Activated CD8-positive, alpha-beta T cell treated with anti-CD3 and anti-CD28 coated beads, Interleukin-2, amount 10 ng/mL, durations not matched to agents 7 days and 5 days (primary cell): ENCODE data around the gene RGS7BP. TPM values are rescaled to one million over a fixed set of nuclear protein-coding genes. Genes with fewer than 3 reads are reported as not detected.

Experiments
- ATAC-seq: fragments of 150-1000 bp; cut with Tn5 transposase; one replicate; pipeline ENCODE4 v1.10.0; 2021; ENCODE audit warnings: moderate library complexity
- CTCF ChIA-PET: fragments of 350-600 bp; sonication (Branson Sonifier 250); formaldehyde crosslinking; loops from one replicate; lab custom pipeline; 2021; ENCODE audit warnings: antibody characterized with exemption; lab: Charles Lee
- POLR2A ChIA-PET: fragments of 350-600 bp; sonication (Branson Sonifier 250); formaldehyde crosslinking; loops from one replicate; lab custom pipeline; 2021; ENCODE audit warnings: antibody characterized with exemption; lab: Charles Lee
- DNase-seq: peaks from one replicate; pipeline ENCODE4 v3.0.0-alpha.2; 2020
- H3K27ac Mint-ChIP-seq: one replicate; pipeline ENCODE4 v1.8.0; 2021; ENCODE audit warnings: mild to moderate bottlenecking, mixed read lengths
- H3K27me3 Mint-ChIP-seq: one replicate; pipeline ENCODE4 v1.8.0; 2021; ENCODE audit warnings: low read depth, mixed read lengths
- H3K36me3 Mint-ChIP-seq: one replicate; pipeline ENCODE4 v1.8.0; 2021; ENCODE audit warnings: low read depth, mixed read lengths
- H3K4me1 Mint-ChIP-seq: one replicate; pipeline ENCODE4 v1.8.0; 2021; ENCODE audit warnings: low read depth, mixed read lengths
- H3K4me3 Mint-ChIP-seq: one replicate; pipeline ENCODE4 v1.8.0; 2021; ENCODE audit warnings: mild to moderate bottlenecking, mixed read lengths
- H3K9me3 Mint-ChIP-seq: one replicate; pipeline ENCODE4 v1.8.0; 2022; ENCODE audit warnings: mixed read lengths; ENCODE audit not compliant: insufficient read depth
- total RNA-seq, 2 experiments: library from RNA; stranded (reverse); gene quantifications; one replicate each; pipeline ENCODE4 v1.2.3, GENCODE V29; 2021

The RGS7BP gene
- total RNA-seq, 2 experiments from 2014 or later, result not detected

- no peaks in the 10 kb centered on the region for H3K9me3 Mint-ChIP-seq
- no peaks in the 10 kb centered on the region for H3K36me3 Mint-ChIP-seq
- DNase-seq, result no peak
- H3K27me3 Mint-ChIP-seq, result peaks cover 30% of the 10 kb centered on the region
- ATAC-seq, result no peak
- POLR2A ChIA-PET, result interaction anchor here (0.7 kb wide), 1 partner anchor 364 kb away, joined by 3 read pairs; no protein-coding TSS in a partner anchor
- H3K4me1 Mint-ChIP-seq, result peaks cover 6% of the 10 kb centered on the region
- no peak overlapping the region for H3K4me3 Mint-ChIP-seq
- CTCF ChIA-PET, result interaction anchor here (2.1 kb wide), 1 partner anchor 845 kb away, joined by 7 read pairs; no protein-coding TSS in a partner anchor
- no peak overlapping the region for H3K27ac Mint-ChIP-seq
Observed at GRCh38 chr5:64637837-64638443, 132.1 kb downstream of the RGS7BP start.

- Mint-ChIP-seq H3K27ac (no peak overlapping the region), H3K4me3 (no peak overlapping the region), H3K4me1 (no peaks in the 10 kb centered on the region), H3K27me3 (no peaks in the 10 kb centered on the region), H3K36me3 (no peaks in the 10 kb centered on the region), H3K9me3 (no peaks in the 10 kb centered on the region)
- POLR2A ChIA-PET, result no interaction called here
- DNase-seq, result no peak
- ATAC-seq, result no peak
- CTCF ChIA-PET, result interaction anchor here (0.8 kb wide), 1 partner anchor 9 kb away, joined by 3 read pairs; no protein-coding TSS in a partner anchor
Observed at GRCh38 chr5:64644831-64645230, 139.0 kb downstream of the RGS7BP start.

- no peaks in the 10 kb centered on the region for H3K4me1 Mint-ChIP-seq
- no peaks in the 10 kb centered on the region for H3K27me3 Mint-ChIP-seq
- no peaks in the 10 kb centered on the region for H3K9me3 Mint-ChIP-seq
- H3K36me3 Mint-ChIP-seq, result no peaks in the 10 kb centered on the region
- H3K4me3 Mint-ChIP-seq, result no peak overlapping the region
- no peak overlapping the region for H3K27ac Mint-ChIP-seq
- ChIA-PET CTCF (interaction anchor here (1.0 kb wide), 1 partner anchor 11 kb away, joined by 3 read pairs; no protein-coding TSS in a partner anchor), POLR2A (no interaction called here)
- DNase-seq (no peak), ATAC-seq (no peak)
Observed at GRCh38 chr5:64646169-64646568, 140.4 kb downstream of the RGS7BP start.

GRCh38 chr5:64649512-64649911 is 143.7 kb downstream of the RGS7BP start:
- DNase-seq (no peak), ATAC-seq (no peak)
- Mint-ChIP-seq H3K4me3 (no peak overlapping the region), H3K4me1 (no peaks in the 10 kb centered on the region), H3K27ac (no peak overlapping the region), H3K9me3 (no peaks in the 10 kb centered on the region), H3K27me3 (peaks cover 6% of the 10 kb centered on the region), H3K36me3 (no peaks in the 10 kb centered on the region)
- ChIA-PET POLR2A (no interaction called here), CTCF (interaction anchor here (1.2 kb wide), 1 partner anchor 15 kb away, joined by 3 read pairs; no protein-coding TSS in a partner anchor)

- peaks cover 9% of the 10 kb centered on the region for H3K27me3 Mint-ChIP-seq
- no peaks in the 10 kb centered on the region for H3K36me3 Mint-ChIP-seq
- ATAC-seq (no peak), DNase-seq (no peak)
- H3K9me3 Mint-ChIP-seq, result no peaks in the 10 kb centered on the region
- no peak overlapping the region for H3K4me3 Mint-ChIP-seq
- POLR2A ChIA-PET, result no interaction called here
- CTCF ChIA-PET, result interaction anchor here (1.2 kb wide), 1 partner anchor 44 kb away, joined by 3 read pairs; no protein-coding TSS in a partner anchor
- no peaks in the 10 kb centered on the region for H3K4me1 Mint-ChIP-seq
- H3K27ac Mint-ChIP-seq, result no peak overlapping the region
Observed at GRCh38 chr5:64653766-64654560, 148.1 kb downstream of the RGS7BP start.

- H3K4me3 Mint-ChIP-seq, result no peak overlapping the region
- no peaks in the 10 kb centered on the region for H3K4me1 Mint-ChIP-seq
- DNase-seq (no peak), ATAC-seq (no peak)
- CTCF ChIA-PET, result no interaction called here
- no peaks in the 10 kb centered on the region for H3K36me3 Mint-ChIP-seq
- POLR2A ChIA-PET, result no interaction called here
- peaks cover 13% of the 10 kb centered on the region for H3K27me3 Mint-ChIP-seq
- no peak overlapping the region for H3K27ac Mint-ChIP-seq
- H3K9me3 Mint-ChIP-seq, result no peaks in the 10 kb centered on the region
Observed at GRCh38 chr5:64654561-64654938, 148.7 kb downstream of the RGS7BP start.

GRCh38 chr5:64655596-64655995 is 149.8 kb downstream of the RGS7BP start:
- DNase-seq (no peak), ATAC-seq (no peak)
- ChIA-PET POLR2A (no interaction called here), CTCF (no interaction called here)
- Mint-ChIP-seq H3K4me1 (no peaks in the 10 kb centered on the region), H3K4me3 (no peak overlapping the region), H3K27me3 (peaks cover 14% of the 10 kb centered on the region), H3K9me3 (no peaks in the 10 kb centered on the region), H3K36me3 (no peaks in the 10 kb centered on the region), H3K27ac (no peak overlapping the region)

- no peak for ATAC-seq
- H3K27me3 Mint-ChIP-seq, result peaks cover 9% of the 10 kb centered on the region
- DNase-seq, result no peak
- no peaks in the 10 kb centered on the region for H3K9me3 Mint-ChIP-seq
- ChIA-PET POLR2A (no interaction called here), CTCF (interaction anchor here (1.9 kb wide), 1 partner anchor 25 kb away, joined by 8 read pairs; no protein-coding TSS in a partner anchor)
- no peak overlapping the region for H3K4me3 Mint-ChIP-seq
- no peaks in the 10 kb centered on the region for H3K4me1 Mint-ChIP-seq
- no peak overlapping the region for H3K27ac Mint-ChIP-seq
- no peaks in the 10 kb centered on the region for H3K36me3 Mint-ChIP-seq
Observed at GRCh38 chr5:64659289-64659688, 153.5 kb downstream of the RGS7BP start.

Other genes starting within 250 kb of the RGS7BP start
- not detected for gene SHISAL2B, start 184.5 kb downstream of the RGS7BP start, total RNA-seq